Trophoblast cell (in vitro differentiated cells and primary cell): ENCODE data around the gene HOXC9.
A peak's percentile ranks its signal among the peaks of the same experiment; 100 is the strongest.

Experiments
- DNase-seq, 2 donors: peaks; one replicate each; pipeline ENCODE4 v3.0.0-alpha.2; 2016
- H2AFZ ChIP-seq: 2 replicates; pipeline ENCODE4 v1.6.1; 2013; ENCODE audit warnings: low read length, moderate library complexity, mild to moderate bottlenecking; ENCODE audit not compliant: insufficient read depth, poor library complexity
- H2AK5ac ChIP-seq: 2 replicates; pipeline ENCODE4 v1.6.1; 2013; ENCODE audit warnings: mild to moderate bottlenecking, low read length
- H2BK120ac ChIP-seq: 2 replicates; pipeline ENCODE4 v1.6.1; 2013; ENCODE audit warnings: low read length, mild to moderate bottlenecking, moderate library complexity; ENCODE audit not compliant: insufficient read depth, poor library complexity
- H2BK12ac ChIP-seq: 2 replicates; pipeline ENCODE4 v1.6.1; 2013; ENCODE audit warnings: mild to moderate bottlenecking, low read length, moderate library complexity
- H2BK5ac ChIP-seq: 2 replicates; pipeline ENCODE4 v1.6.1; 2013; ENCODE audit warnings: low read length, low read depth, moderate library complexity, mild to moderate bottlenecking; ENCODE audit not compliant: poor library complexity
- H3K14ac ChIP-seq: 2 replicates; pipeline ENCODE4 v1.6.1; 2013; ENCODE audit warnings: mild to moderate bottlenecking, low read length
- H3K18ac ChIP-seq: 2 replicates; pipeline ENCODE4 v1.6.1; 2013; ENCODE audit warnings: mild to moderate bottlenecking, low read length
- H3K23ac ChIP-seq: 2 replicates; pipeline ENCODE4 v1.6.1; 2013; ENCODE audit warnings: low read length
- H3K27ac ChIP-seq: 2 replicates; pipeline ENCODE4 v1.5.1; 2013; ENCODE audit warnings: low read depth, mild to moderate bottlenecking, inconsistent platforms, low read length, moderate library complexity
- H3K27me3 ChIP-seq: 2 replicates; pipeline ENCODE4 v1.6.1; 2013; ENCODE audit warnings: inconsistent platforms, mild to moderate bottlenecking, low read length, moderate library complexity; ENCODE audit not compliant: insufficient read depth
- H3K36me3 ChIP-seq, 2 experiments: 1 replicate in 1 of 2; 2 replicates in 1 of 2; pipeline ENCODE4 v1.6.1; 2013; ENCODE audit warnings: low read length in 2 of 2, mild to moderate bottlenecking in 2 of 2, moderate library complexity in 1 of 2; ENCODE audit not compliant: insufficient read depth in 2 of 2, control insufficient read depth in 1 of 2
- H3K4ac ChIP-seq: 2 replicates; pipeline ENCODE4 v1.6.1; 2013; ENCODE audit warnings: low read depth, mild to moderate bottlenecking, low read length, moderate library complexity
- H3K4me1 ChIP-seq, 2 experiments: 1 replicate in 1 of 2; 2 replicates in 1 of 2; pipeline ENCODE4 v1.6.1; 2013; ENCODE audit warnings: low read length in 2 of 2, mild to moderate bottlenecking in 2 of 2, moderate library complexity in 1 of 2; ENCODE audit not compliant: insufficient read depth in 2 of 2, control insufficient read depth in 1 of 2
- H3K4me2 ChIP-seq: 2 replicates; pipeline ENCODE4 v1.6.1; 2013; ENCODE audit warnings: inconsistent platforms, mild to moderate bottlenecking, low read length, moderate library complexity
- H3K4me3 ChIP-seq: 2 replicates; pipeline ENCODE4 v1.5.1; 2013; ENCODE audit warnings: mild to moderate bottlenecking, low read depth, low read length, inconsistent platforms
- H3K79me1 ChIP-seq: one replicate; pipeline ENCODE4 v1.6.1; 2013; ENCODE audit warnings: low read length
- H3K79me2 ChIP-seq: 2 replicates; pipeline ENCODE4 v1.6.1; 2013; ENCODE audit warnings: low read length, mild to moderate bottlenecking; ENCODE audit not compliant: control insufficient read depth, insufficient read depth, poor library complexity
- H3K9ac ChIP-seq: 2 replicates; pipeline ENCODE4 v1.6.1; 2013; ENCODE audit warnings: mild to moderate bottlenecking, low read length
- H3K9me3 ChIP-seq: 2 replicates; pipeline ENCODE4 v1.6.1; 2013; ENCODE audit warnings: low read depth, mild to moderate bottlenecking, control low read depth, inconsistent platforms, low read length; ENCODE audit not compliant: insufficient read depth
- H4K12ac ChIP-seq: 2 replicates; pipeline ENCODE4 v1.6.1; 2013; ENCODE audit warnings: low read depth, mild to moderate bottlenecking, low read length, moderate library complexity
- H4K8ac ChIP-seq: 2 replicates; pipeline ENCODE4 v1.6.1; 2013; ENCODE audit warnings: low read depth, mild to moderate bottlenecking, low read length, moderate library complexity
- H4K91ac ChIP-seq: one replicate; pipeline ENCODE4 v1.6.1; 2013; ENCODE audit warnings: low read depth, mild to moderate bottlenecking, low read length, moderate library complexity
- WGBS: extraction: QIAGEN DNeasy Blood & Tissue Kit; methylation state at CpG from one replicate; pipeline ENCODE4 v1.1.7; 2013; ENCODE audit warnings: missing lambda C conversion rate; ENCODE audit not compliant: insufficient read length, insufficient coverage; ENCODE audit errors: extremely low coverage; 5-methylcytosine and 5-hydroxymethylcytosine counted together

Gene HOXC9

DNA sequence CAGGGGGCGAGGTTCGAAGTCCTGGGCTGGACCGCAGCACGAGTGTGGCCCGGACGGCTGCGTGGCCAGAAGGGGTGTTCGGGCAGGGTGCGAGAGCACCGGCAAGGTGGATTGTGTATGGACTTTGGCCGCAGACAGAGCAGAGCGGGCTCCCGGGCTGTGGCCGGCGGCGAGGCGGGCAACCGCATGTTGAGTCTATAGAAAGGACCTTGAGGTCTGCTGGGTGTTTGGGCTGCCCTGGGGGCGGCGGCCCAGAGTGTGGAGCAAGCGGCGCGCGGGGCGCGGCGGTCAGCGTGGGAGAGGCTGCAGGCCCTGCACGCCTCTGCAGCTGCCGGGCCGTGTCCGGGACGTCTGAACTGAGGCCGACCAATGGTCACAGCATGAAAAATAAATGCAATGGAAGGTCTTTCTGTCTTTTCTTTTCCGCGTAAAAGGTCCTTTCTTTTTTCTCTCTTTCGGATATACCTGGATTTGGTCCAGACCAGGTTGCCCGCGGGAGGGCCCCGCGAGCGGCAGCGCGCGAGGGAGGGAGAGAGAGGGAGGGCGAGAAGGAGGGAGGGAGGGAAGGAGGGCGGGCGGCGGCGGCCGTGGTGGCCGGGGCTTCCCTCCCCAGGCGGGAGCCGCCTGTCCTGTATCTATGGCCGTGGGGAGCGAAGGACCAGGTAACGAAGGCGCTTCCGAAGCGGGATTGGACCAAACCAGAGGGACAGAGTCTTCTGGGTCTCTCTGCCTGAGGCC lies 5.5 kb upstream of the HOXC9 start:
- H4K91ac ChIP-seq, result no peak overlapping the region
- H2AFZ ChIP-seq, result no peak overlapping the region
- no peak overlapping the region for H4K8ac ChIP-seq
- peaks cover 16% of the 10 kb centered on the region for H3K9me3 ChIP-seq
- H2BK12ac ChIP-seq, result no peak overlapping the region
- no peak overlapping the region for H2AK5ac ChIP-seq
- H3K4ac ChIP-seq, result no peak overlapping the region
- no peaks in the 10 kb centered on the region for H3K79me1 ChIP-seq
- H3K36me3 ChIP-seq, result no peaks in the 10 kb centered on the region
- no peak overlapping the region for H2BK5ac ChIP-seq
- no CpG with 5 or more reads among the region's 60 CpGs for WGBS
- H3K4me3 ChIP-seq, result no peak overlapping the region
- H3K14ac ChIP-seq, result no peak overlapping the region
- peaks cover 96% of the 10 kb centered on the region for H3K27me3 ChIP-seq
- H3K27ac ChIP-seq, result no peak overlapping the region
- H3K9ac ChIP-seq, result no peak overlapping the region
- peaks cover 0 to 8% of the 10 kb centered on the region in 2 experiments for H3K4me1 ChIP-seq
- no peak overlapping the region for H3K18ac ChIP-seq
- no peak overlapping the region for H3K4me2 ChIP-seq
- no peak overlapping the region for H2BK120ac ChIP-seq
- no peak overlapping the region for H3K23ac ChIP-seq
- no peak overlapping the region for H4K12ac ChIP-seq
- no peaks in the 10 kb centered on the region for H3K79me2 ChIP-seq
- no peak for DNase-seq

DNA sequence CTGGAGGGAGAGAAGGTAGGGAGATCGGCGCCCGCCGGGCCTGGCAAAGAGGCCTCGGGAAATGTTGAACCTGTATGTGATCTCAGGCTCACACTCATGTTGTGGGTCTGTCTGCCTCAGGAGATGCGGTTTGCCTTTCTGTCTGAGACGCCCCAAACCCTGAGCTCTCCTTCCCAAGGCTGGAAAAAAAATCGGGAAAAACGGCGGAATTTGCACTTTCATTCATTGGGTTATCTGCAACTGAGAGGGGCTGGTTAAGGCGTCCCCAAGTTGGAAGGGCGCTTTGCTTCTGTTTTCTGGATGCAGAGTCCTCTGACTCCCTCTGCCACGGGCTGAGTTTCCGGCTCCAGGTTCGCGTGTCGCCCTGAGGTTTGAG lies 5.0 kb upstream of the HOXC9 start:
- no peak overlapping the region for H3K14ac ChIP-seq
- no CpG with 5 or more reads among the region's 17 CpGs for WGBS
- no peaks in the 10 kb centered on the region for H3K36me3 ChIP-seq
- H3K4me1 ChIP-seq, result peaks cover 0 to 8% of the 10 kb centered on the region in 2 experiments
- no peaks in the 10 kb centered on the region for H3K79me2 ChIP-seq
- H3K9me3 ChIP-seq, result peaks cover 16% of the 10 kb centered on the region
- H3K27me3 ChIP-seq, result peaks cover 97% of the 10 kb centered on the region
- H3K4me2 ChIP-seq, result no peak overlapping the region
- H3K23ac ChIP-seq, result no peak overlapping the region
- no peak overlapping the region for H2BK5ac ChIP-seq
- H3K18ac ChIP-seq, result no peak overlapping the region
- H2BK120ac ChIP-seq, result no peak overlapping the region
- H2BK12ac ChIP-seq, result no peak overlapping the region
- H3K27ac ChIP-seq, result no peak overlapping the region
- DNase-seq, result no peak
- H2AFZ ChIP-seq, result no peak overlapping the region
- no peak overlapping the region for H4K8ac ChIP-seq
- H3K79me1 ChIP-seq, result no peaks in the 10 kb centered on the region
- no peak overlapping the region for H3K4me3 ChIP-seq
- H3K4ac ChIP-seq, result no peak overlapping the region
- H3K9ac ChIP-seq, result no peak overlapping the region
- no peak overlapping the region for H2AK5ac ChIP-seq
- H4K91ac ChIP-seq, result no peak overlapping the region
- H4K12ac ChIP-seq, result no peak overlapping the region

DNA sequence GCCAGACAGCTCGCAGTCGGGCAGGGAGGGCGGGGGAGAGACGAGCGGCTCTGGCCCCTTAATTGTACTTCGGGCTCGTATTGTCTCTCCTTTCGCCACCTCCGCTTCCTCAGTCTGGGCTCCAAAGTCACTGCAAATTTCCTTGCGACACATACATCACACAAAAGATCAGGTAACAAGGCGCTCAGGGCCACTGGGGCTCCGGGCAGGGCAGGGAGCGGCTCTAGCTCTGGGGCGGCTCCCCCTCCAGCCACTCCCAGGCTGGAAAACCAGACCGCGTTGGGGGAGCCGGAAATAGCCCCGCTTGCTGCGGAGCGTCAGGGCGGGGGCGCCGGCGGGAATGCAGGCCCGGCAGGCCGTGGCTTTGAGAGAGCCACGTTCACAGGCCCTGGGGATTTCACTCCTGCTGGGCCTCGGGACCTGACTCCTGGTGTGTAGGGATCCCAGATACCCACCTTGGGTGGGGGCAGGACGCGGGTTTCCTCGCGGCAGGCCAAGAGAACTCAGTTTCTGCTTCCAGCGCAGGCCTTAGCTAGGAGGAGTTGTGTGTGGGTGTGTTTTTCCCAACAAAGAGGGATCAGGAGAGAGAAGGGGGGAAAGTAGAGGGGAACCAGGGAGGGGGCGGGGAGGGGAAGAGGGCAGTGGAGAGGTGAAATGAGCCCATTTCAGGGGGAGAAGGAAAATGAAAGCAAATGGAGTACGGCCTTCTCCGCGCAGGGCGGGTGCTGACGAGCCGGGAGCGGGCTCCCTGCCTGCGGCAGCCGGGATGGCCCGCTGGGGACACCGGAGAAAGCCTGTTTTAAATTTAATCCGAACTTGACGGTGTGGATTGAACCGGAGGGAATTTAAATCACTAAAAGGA lies 4.4 kb upstream of the HOXC9 start:
- H3K4me3 ChIP-seq, result no peak overlapping the region
- H3K9me3 ChIP-seq, result peaks cover 17% of the 10 kb centered on the region
- peaks cover 0 to 11% of the 10 kb centered on the region in 2 experiments for H3K4me1 ChIP-seq
- no peak overlapping the region for H4K8ac ChIP-seq
- H3K4me2 ChIP-seq, result peak overlapping the region; percentile 24
- DNase-seq, result peak in 1 of 2 donors; percentile 4
- no peak overlapping the region for H4K91ac ChIP-seq
- no peak overlapping the region for H3K4ac ChIP-seq
- H3K14ac ChIP-seq, result no peak overlapping the region
- H3K79me2 ChIP-seq, result no peaks in the 10 kb centered on the region
- H2BK5ac ChIP-seq, result no peak overlapping the region
- H3K36me3 ChIP-seq, result no peaks in the 10 kb centered on the region
- H3K79me1 ChIP-seq, result no peaks in the 10 kb centered on the region
- no peak overlapping the region for H4K12ac ChIP-seq
- H3K18ac ChIP-seq, result no peak overlapping the region
- H2BK120ac ChIP-seq, result no peak overlapping the region
- H2AFZ ChIP-seq, result no peak overlapping the region
- no peak overlapping the region for H3K27ac ChIP-seq
- peaks cover 97% of the 10 kb centered on the region for H3K27me3 ChIP-seq
- no peak overlapping the region for H2AK5ac ChIP-seq
- no peak overlapping the region for H2BK12ac ChIP-seq
- WGBS, result no CpG with 5 or more reads among the region's 48 CpGs
- no peak overlapping the region for H3K23ac ChIP-seq
- H3K9ac ChIP-seq, result no peak overlapping the region

DNA sequence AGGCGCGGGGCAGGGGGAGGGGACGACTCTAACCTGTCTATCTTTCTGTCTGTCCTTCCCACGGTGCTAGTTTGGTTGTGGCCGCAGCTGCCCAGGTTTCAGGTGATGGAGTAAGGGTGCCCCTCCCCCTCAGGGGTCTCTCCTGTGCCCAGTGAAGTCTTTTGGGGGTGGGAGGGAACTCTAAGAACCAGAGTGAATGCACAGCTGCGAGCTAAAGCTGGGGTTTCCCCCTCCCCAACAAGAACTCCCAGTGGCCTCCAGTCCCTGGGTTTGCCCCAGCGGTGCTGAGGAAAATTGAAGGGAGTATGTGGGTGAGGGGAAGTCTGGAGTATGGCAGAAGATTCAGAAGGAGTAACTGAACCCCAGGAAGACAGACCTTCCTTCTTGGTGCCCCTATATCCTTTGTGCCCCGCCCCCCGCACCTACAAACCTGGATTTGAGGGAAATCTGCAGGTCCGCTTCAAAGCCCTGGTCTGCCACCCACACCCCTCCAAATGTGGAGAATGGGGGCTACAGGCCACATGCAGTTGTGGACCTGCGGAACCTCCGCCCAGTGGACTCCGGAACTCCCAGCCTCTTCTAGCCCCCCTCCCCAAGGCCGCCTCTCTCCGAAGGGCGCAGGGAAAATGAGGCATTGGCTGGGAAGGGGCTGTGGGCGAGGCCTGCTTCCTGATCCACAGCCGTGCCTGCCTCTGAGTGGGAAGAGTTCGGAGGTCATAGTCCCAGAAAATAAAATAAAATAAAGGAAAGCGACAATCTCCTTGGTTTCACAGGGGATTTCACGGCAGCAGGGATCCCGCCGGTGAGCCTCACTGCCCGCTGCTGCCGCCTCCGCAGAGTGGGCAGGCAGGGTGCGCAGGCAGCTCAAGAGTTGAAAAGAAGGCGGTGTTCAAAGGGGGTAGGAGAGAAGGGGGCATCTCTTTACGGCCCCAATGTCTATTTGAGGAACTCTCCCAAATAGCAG lies 3.4 kb upstream of the HOXC9 start:
- no peak overlapping the region for H3K18ac ChIP-seq
- no peak overlapping the region for H3K4ac ChIP-seq
- H3K79me2 ChIP-seq, result no peaks in the 10 kb centered on the region
- H3K14ac ChIP-seq, result no peak overlapping the region
- no peaks in the 10 kb centered on the region for H3K79me1 ChIP-seq
- no peak overlapping the region for H3K9ac ChIP-seq
- no peak overlapping the region for H2AFZ ChIP-seq
- H3K27ac ChIP-seq, result no peak overlapping the region
- H3K4me1 ChIP-seq, result peaks cover 0 to 11% of the 10 kb centered on the region in 2 experiments
- H2BK5ac ChIP-seq, result no peak overlapping the region
- peaks cover 21% of the 10 kb centered on the region for H3K9me3 ChIP-seq
- no peak overlapping the region for H3K4me2 ChIP-seq
- H4K8ac ChIP-seq, result no peak overlapping the region
- H3K4me3 ChIP-seq, result no peak overlapping the region
- no CpG with 5 or more reads among the region's 29 CpGs for WGBS
- DNase-seq, result no peak
- H4K12ac ChIP-seq, result no peak overlapping the region
- no peak overlapping the region for H2AK5ac ChIP-seq
- no peak overlapping the region for H2BK12ac ChIP-seq
- no peak overlapping the region for H3K23ac ChIP-seq
- no peak overlapping the region for H2BK120ac ChIP-seq
- no peak overlapping the region for H4K91ac ChIP-seq
- no peaks in the 10 kb centered on the region for H3K36me3 ChIP-seq
- peaks cover 97% of the 10 kb centered on the region for H3K27me3 ChIP-seq
